H4 (cell line): ENCODE data around the gene UIMC1. TPM values are rescaled to one million over a fixed set of nuclear protein-coding genes. Genes with fewer than 3 reads are reported as not detected.
"Not testable (repeated sequence)": the region's sequence is repeated elsewhere in the genome, so short reads cannot be mapped to it uniquely, and the experiment has no call there.

Experiments used
- DNase-seq: peaks from one replicate; pipeline ENCODE4 v3.0.0-alpha.2; 2015; ENCODE audit warnings: low spot score
- total RNA-seq: library from RNA; depleted of rRNA; stranded (reverse); fragments of >200 nt; shearing (Covaris generic); gene quantifications from 2 replicates; pipeline ENCODE4 v1.2.3, GENCODE V29; 2014

The UIMC1 gene
- total RNA-seq, 1 experiment from 2014 or later = 38.1 TPM

DNA sequence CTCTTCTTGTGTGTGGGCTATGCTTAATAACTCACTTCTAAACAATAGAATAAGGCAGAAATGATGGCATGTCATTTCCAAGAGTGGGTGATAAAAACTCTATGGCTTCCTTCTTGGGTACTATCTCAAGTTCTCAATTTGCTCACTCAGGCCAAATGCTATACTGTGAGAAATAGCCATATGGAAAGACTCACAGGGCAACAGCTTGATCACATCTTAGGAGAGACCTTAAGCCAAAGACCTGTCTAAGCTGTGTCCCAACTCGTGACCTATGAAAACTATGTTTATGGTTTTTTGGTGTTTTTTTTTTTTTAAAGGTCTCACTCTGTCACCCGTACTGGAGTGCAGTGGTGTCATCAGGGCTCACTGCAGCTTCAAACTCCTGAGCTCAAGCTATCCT, 2.1 kb upstream of the UIMC1 start:
- DNase-seq = no peak

DNA sequence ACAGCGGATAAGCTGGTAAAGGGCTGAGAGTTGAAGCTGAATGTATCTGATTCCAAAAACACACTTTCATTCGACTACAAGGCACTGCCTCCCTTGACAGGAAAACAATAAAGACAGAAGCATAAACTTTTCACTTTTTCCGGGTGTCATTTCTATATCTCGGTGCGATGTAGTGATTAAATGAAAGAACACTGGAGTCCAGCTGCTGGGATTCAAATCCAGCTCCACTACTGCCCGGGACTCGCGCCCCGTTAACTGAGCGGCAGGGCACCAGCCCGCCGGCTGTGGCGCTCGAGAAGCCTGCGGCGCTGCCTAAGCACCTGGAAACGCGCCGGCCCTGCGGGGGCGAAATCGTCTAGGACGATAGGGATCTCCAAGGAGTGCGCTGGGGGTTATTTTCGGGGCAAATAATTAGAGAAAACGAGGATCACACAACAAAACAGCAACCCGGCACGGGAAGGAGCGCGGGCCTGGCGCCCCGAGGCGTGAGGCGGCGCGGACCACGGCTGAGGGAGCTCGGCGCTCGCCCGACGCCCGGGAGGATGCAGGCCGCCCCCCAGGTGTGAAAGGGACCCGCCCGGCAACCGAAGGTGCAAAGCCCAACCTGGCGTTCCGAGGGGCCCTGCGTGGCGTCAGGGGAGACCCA, 837 bp downstream of the UIMC1 start:
- peak; percentile 58 for DNase-seq

DNA sequence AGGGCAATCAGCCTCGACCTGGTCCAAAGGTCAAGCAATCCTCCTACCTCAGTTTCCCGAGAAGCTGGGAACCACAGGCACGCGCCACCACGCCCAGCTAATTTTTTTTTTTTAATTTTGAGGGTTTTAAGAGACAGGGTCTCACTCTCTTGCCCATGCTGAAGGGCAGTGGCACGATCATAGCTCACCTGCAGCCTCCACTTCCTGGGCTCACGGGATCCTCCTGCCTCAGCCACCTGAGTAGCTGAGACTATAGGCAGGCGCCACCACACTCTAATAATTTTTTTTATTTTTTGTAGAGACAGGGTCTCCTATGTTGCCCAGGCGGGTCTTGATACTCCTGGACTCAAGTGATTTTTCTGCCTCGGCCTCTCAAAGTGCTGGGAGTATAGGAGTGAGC, 1.6 kb downstream of the UIMC1 start:
- DNase-seq = no peak

DNA sequence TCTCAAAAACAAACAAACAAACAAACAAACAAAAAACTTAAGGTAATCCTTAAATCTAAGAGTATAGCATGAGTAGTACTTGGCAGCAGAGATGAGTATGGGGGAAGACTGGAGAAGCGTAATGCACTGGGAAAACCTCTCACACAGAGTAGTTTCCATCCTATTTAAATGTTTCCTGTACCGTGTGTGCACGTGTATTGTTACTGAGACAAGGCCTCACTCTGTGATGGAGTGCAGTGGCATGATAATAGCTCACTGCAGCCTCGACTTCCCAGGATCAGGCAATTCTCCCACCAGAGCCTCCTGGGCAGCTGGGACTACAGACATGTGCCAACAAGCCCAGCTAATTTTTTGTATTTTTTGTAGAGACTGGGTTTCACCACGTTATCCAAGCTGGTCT, 2.9 kb downstream of the UIMC1 start:
- no peak for DNase-seq

DNA sequence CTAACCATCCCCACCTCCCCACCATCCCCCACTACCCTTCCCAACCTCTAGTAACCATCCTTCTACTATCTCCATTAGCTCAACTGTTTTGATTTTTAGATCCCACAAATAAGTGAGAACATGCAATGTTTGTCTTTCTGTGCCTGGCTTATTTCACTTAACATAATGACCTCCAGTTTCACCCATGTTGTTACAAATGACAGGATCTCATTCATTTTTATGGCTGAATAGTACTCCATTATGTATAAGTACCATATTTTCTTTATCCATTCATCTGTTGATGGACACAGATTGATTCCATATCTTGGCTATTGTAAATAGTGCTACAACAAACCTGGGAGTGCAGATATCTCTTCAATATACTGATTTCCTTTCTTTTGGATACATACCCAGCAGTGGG, 7.1 kb downstream of the UIMC1 start:
- DNase-seq = not testable (repeated sequence)

DNA sequence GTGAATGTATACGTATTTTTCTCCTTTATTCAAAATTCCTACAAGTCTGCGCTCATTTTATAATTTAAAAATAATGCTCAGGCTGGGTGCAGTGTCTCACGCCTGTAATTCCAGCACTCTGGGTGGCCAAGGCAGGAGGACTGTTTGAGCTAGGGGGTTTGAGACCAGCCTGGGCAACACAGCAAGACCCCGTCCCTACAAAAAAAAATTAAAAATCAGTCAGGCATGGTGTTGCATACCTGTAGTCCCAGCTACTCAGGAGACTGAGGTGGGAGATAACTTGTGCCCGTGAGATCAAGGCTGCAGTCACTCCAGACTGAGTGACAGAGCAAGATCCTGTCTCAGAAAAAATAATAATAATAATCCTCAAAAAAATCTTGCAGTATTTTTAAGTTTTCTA, 7.8 kb downstream of the UIMC1 start:
- DNase-seq = no peak

DNA sequence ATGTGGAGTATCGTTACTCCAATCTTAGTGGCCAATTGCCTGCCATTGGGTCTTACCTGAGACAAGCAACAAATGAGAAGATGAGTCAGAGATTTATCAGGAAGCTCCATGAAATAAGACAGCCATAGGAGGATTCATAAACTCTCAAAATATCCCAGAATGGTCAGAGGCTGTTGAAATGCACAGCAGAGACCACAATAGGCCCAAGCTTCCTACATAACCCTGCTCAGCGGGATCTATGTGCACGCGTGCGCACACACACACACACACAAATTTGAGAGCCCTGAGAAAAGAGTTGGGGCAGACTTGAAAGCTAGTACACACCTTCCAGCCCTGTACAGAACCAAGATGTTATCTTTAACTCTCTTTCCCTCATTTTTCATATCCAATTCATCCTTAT, 9.8 kb downstream of the UIMC1 start:
- no peak for DNase-seq

DNA sequence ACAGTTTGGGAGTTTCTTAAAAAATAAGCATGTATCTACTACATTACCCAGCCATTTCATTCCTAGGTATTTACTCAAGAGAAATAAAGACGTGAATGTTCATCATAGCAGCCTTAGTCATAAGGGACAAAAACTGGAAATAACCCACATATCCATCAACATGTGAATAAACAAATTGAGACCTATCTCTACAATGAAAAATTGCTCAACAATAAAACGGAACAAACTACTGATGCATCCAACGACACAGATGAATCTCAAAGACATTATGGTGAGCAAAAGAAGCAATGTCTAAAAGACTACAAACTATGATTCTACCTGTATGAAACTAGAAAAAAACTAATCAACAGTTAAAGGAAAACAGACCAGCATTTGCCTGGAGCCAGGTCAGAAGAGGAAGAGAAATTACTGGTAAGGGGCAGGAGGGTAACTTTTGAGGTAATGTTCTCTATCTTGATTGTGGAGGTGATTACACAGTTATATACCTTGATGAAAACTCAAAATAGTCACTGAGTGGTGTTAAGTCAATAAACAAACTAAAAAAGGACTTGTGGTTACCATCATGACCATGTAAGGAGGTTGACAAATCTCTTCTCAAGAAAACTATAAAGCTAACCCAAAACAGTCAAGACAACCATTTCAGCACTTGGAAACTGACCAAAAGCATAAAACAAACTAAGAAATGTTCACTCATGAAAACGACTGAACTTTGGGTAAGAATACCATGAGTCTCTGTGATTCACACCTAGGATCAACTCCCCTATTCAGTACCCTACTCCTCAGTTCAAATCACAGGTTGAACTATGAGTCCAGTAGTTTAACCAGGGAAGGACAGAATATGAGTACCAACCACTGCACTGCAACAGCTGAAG, 10.4 kb downstream of the UIMC1 start:
- DNase-seq = peak; percentile 38

DNA sequence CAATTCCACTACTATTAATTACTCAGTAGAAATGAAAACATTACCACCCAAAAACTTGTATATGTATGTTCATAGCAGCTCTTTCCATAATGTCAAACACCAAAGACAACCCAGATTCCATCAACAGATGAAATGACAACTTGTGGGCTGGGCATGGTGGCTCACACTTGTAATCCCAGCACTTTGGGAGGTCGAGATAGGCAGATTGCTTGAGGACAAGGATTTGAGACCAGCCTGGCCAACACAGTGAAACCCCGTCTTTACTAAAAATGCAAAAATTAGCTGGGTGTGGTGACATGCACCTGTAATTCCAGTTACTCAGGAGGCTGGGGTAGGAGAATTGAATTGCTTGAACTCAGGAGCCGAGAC, 11.5 kb downstream of the UIMC1 start:
- DNase-seq = no peak

DNA sequence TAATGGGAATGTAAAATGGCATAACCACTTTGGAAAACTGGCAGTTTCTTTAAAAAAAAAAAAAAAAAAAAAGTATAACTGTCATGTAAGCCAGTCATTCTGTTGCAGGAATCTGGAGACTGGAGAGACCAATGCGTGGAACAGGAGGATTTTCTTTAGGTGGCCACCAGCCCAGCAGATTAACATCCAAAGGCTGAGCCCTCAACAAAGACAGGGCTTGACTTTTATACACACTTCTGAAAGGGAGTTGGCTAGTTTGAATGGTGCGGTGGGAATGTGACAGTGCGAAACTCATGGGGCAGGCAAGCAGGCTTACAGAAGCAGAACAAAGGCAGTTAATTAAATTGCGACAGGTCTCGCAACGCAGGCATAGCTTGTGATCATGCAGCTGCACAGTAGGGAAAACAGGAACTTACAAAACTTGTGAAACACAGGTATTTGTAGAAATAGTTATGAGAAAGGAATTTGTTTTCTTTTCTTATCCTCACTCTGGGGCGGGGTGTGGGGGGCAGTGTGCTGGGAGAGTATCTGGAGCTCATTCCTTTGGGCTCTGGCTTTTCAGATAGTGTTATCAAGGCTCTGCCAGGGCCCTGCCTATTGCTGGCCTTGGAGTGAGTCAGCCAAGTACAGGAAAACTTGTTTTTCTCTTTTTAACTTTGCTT, 12.0 kb downstream of the UIMC1 start:
- DNase-seq = no peak

DNA sequence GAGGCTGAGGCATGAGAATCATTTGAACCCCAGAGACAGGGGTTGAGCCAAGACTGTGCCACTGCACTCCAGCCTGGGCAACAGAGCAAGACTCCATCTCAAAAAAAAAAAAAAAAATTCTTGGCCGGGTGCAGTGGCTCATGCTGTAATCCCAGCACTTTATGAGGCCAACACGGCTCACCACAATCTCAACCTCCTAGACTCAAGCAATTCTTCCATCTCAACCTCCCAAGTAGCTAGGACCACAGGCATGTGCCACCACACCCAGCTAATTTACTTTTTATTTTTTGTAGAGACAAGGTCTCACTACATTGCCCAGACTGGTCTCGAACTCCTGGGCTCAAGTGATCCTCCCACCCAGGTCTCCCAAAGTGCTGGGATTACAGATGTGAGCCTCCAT, 13.5 kb downstream of the UIMC1 start:
- DNase-seq = not testable (repeated sequence)

DNA sequence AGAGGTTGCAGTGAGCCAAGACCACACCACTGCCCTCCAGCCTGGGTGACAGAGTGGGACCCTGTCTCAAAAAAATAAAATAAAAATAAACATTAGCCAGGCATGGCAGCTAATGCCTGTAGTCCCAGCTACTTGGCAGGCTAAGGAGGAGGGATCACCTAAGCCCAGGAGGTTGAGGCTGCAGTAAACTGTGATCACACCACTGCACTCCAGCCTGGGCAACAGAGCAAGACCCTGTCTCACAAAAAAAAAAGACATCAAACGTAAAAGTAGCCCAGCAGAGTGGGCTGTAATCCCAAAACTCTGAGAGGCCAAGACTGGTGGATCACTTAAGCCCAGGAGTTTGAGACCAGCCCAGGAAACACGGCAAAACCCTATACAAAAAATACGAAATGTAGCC, 19.0 kb downstream of the UIMC1 start:
- DNase-seq = no peak

DNA sequence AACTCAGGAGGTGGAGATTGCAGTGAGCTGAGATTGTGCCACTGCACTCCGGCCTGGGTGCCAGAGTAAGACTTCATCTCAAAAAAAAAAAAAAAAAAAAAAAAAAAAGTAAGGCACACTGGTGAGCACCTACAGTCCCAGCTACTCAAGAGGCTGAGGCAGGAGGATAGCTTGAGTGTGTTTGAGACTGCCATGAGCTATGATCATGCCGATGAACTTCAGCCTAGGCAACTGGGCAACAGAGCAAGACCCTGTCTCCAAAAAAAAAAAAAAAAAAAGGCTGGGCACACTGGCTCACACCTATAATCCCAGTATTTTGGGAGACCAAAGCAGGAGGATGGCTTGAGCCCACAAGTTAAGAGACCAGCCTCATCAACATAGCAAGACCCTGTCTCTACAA, 20.3 kb downstream of the UIMC1 start:
- DNase-seq = no peak

DNA sequence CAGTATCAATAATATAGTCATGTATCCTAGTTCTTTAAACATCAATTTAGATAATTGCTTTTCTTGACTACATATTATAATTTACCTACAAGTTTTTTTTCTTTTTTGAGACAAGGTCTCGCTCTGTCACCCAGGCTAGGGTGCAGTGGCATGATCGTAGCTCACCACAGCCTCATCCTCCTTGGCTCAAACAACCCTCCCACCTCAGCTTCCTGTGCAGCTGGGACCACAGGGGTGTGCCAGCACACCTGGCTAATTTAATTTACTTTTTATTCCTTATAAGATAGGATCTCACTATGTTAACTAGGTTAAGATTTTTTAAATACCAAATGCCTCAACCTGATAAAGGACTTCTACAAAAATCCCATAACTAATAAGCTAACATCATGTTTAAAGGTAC, 21.1 kb downstream of the UIMC1 start:
- no peak for DNase-seq

DNA sequence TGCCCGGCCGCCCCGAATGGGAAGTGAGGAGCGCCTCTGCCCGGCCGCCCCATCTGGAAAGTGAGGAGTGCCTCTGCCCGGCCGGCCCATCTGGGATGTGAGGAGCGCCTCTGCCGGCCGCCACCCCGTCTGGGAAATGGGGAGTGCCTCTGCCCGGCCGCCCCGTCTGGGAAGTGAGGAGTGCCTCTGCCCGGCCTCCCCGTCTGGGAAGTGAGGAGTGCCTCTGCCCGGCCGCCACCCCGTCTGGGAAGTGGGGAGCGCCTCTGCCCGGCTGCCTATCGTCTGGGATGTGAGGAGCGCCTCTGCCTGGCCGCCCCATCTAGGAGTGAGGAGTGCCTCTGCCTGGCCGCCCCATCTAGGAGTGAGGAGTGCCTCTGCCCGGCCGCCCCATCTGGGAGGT, 22.4 kb downstream of the UIMC1 start:
- DNase-seq = not testable (repeated sequence)

DNA sequence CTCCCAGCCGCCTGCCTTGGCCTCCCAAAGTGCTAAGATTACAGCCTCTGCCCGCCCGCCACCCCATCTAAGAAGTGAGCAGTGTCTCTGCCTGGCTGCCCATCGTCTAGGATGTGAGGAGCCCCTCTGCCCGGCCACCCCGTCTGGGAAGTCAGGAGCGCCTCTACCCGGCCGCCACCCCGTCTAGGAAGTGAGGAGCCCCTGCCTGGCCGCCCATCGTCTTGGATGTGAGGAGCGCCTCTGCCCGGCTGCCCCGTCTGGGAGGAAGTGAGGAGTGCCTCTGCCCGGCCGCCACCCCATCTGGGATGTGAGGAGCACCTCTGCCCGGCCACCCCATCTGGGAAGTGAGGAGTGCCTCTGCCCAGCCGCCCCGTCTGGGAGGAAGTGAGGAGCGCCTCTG, 23.0 kb downstream of the UIMC1 start:
- not testable (repeated sequence) for DNase-seq

DNA sequence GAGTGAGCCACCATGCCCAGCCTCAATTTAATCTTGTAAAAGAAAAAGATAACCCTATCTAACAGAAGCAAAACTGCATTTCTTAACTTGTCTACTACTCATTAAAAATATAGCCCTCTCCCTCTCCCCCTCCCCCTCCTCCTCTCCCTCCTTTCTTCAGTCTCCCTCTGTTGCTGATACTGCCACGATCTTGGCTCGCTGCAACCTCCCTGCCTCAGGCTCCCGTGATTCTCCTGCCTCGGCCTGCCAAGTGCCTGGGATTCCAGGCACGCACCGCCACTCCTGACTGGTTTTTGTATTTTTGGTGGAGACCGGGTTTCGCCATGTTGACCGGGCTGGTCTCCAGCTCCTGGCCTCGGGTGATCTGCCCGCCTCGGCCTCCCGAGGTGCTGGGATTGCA, 23.5 kb downstream of the UIMC1 start:
- not testable (repeated sequence) for DNase-seq

DNA sequence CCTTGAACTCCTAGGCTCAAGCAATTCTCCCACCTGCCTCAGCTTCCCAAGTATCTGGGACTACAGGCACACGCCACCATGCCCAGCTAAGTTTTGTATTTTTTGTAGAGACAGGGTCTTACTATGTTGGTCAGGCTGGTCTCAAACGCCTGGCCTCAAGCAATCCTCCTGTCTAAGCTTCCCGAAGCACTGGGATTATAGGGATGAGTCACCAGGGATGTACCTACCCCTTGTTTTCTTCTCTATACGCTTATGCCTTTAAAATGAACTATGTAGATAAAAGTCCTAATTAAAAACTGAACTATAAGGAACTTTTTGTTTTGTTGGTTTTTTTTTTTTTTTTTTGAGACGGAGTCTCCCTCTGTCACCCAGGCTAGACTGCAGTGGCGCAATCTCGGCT, 25.8 kb downstream of the UIMC1 start:
- DNase-seq = no peak

DNA sequence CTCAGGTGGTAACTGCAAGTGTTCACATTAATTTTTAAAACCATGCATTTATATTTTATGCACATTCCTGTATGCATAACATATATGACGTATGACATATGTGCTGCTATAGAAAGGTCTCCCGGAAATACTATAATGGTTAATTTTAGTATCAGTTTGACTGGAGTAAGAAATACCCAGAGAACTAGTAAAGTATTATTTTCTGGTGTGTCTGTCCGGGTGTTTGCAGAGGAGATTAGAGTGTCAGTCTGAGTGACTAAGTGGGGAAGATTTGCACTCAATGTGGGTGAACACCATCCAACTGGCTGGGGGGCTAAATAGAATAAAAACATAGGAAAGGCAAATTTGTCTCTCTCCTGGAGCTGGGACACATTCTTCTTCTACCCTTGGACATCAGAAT, 26.9 kb downstream of the UIMC1 start:
- DNase-seq = no peak

DNA sequence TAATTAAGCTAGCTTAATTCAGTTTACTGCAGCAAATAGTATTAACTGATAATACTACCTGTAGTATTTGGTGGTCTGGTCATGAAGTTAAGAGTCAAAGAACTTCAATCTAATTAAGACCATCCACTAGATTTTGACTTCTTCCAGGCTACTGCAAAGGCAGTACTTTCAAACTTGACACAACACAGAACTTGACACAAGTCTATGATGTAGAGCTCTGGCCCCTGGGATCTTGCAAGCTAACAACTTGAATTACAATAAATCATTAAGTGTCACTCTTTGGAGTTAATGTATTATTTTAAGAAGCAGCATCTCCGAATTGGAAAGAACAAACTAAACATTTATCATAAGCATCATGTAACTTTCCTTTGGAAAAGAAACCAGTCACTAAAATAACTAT, 40.9 kb downstream of the UIMC1 start:
- no peak for DNase-seq

DNA sequence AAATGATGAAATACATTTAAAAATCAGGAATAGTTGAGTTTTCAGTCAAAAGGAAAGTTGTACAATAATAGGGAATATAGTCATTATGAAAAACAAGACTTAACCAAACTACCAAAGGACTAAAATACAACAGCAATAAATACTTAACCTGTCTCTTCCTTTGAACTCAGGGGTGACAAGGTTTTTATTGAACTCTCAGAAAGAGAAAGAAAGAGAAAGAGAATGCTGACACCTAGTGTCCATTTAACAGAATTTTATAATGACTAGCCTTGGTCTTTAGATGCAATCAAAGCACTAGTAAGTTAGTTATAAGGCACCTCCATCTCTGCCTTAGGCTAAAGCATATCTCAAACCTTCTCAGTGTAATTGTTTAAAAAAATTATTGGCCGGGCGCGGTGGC, 47.5 kb downstream of the UIMC1 start:
- peak; percentile 65 for DNase-seq

DNA sequence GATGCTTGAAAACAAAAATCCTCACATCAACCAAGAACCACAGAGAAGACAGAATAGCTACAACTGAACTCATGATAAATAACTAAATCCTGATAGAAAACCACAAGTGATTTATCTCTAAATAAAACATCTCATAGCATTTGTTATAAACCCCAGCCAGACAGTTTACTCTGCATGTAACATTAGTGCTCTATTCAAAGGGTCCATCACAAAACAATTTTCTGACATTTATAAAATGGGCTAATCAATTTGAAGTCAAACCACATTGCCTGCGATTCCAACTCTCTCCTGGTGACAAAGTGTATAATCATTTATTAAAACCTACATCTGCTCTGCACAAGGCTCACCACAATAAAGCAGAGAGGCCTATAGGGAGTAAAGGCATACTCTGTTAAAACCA, 49.8 kb downstream of the UIMC1 start:
- no peak for DNase-seq

DNA sequence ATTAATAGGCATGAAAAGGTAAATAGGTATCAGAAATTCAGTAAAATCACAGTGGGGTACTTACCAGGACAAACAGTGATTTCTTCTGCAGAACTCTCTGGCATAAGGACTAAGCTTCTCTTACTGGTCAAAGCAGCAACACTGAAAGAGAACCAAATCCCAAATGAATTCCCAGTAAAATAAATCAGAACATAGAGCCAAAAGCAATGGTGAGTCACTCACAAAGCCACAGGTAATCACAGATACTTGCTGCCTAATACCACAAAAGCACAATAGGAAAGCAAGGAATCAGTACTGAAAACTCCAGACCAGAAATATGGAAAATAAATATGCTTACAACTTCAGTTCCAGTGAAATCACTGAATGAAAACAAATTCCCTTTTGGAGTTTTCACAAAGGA, 50.7 kb downstream of the UIMC1 start:
- no peak for DNase-seq
